Left lung (tissue), 10 donors: ENCODE data around the gene ALDH1A2. TPM values are rescaled to one million over a fixed set of nuclear protein-coding genes. Genes with fewer than 3 reads are reported as not detected.

Source experiments
- ATAC-seq: fragments of 200-7000 bp; cut with Tn5 transposase; one replicate; pipeline ENCODE4 v1.9.1; 2020; ENCODE audit warnings: moderate library complexity
- DNase-seq, 4 donors: peaks; one replicate each; pipeline ENCODE4 v3.0.0-alpha.2; 2013 to 2020
- H3K27ac ChIP-seq, 2 donors: fragments of 200-600 bp; sonication (generic) in 1 of 2; one replicate each; pipeline versions ENCODE4 v1.5.0 to v1.8.0; 2020 to 2021
- H3K27me3 ChIP-seq, 2 donors: fragments of 200-600 bp; sonication (generic) in 1 of 2; one replicate each; pipeline versions ENCODE4 v1.5.0 to v1.8.0; 2020 to 2021
- H3K36me3 ChIP-seq, 2 donors: fragments of 200-600 bp; sonication (generic) in 1 of 2; one replicate each; pipeline versions ENCODE4 v1.5.0 to v1.8.0; 2020 to 2021
- H3K4me1 ChIP-seq, 2 donors: fragments of 200-600 bp; one replicate each; pipeline ENCODE4 v1.8.0; 2021
- H3K4me3 ChIP-seq, 2 donors: fragments of 200-600 bp; sonication (generic) in 1 of 2; one replicate each; pipeline versions ENCODE4 v1.5.0 to v1.8.0; 2020 to 2021; ENCODE audit warnings: mild to moderate bottlenecking in 1 of 2
- H3K9me3 ChIP-seq, 2 donors: fragments of 200-600 bp; sonication (generic) in 1 of 2; one replicate each; pipeline versions ENCODE4 v1.5.0 to v1.8.0; 2020 to 2021
- CTCF ChIP-seq, 2 donors: fragments of 200-600 bp; sonication (generic) in 1 of 2; IDR thresholded peaks; one replicate each; pipeline versions ENCODE4 v1.5.0 to v1.8.0; 2021; ENCODE audit warnings: antibody characterized with exemption in 2 of 2
- intact Hi-C, 2 donors: fragments of 100-400 bp; cut with DNase I; formaldehyde crosslinking; loops; one replicate each; pipeline versions ENCODE4 v1.11.2 to v1.14.2; 2022
- polyA plus RNA-seq, 6 donors: library from polyadenylated mRNA; unstranded; fragments of 120-200 nt; gene quantifications; one replicate each; pipeline ENCODE4 v1.2.1, GENCODE V29; 2013; ENCODE audit not compliant: insufficient read length in 6 of 6
- total RNA-seq, 2 donors: library from RNA; stranded (reverse); fragmentation: NEBNext Ultra II Directional; extraction: Animal tissue kit (Norgen Biotek cat#: 25700); gene quantifications; one replicate each; pipeline ENCODE4 v1.2.1, GENCODE V29; 2021
- donor health status: DM: no; HTN: yes; CAD: no.
- donor health status: DM: no; HTN: no; CAD: no.

The ALDH1A2 gene
- total and polyA plus RNA-seq, 8 donors = 3.7 to 68.2 (median 52.0) TPM

- ATAC-seq = no peak
- no peaks in the 10 kb centered on the region for H3K36me3 ChIP-seq
- intact Hi-C loops = no loop called here
- no peak overlapping the region for H3K4me3 ChIP-seq
- no peaks in the 10 kb centered on the region for H3K4me1 ChIP-seq
- no peaks in the 10 kb centered on the region for H3K9me3 ChIP-seq
- no peak for TF ChIP-seq CTCF (IDR thresholded peaks at IDR 0.05)
- H3K27me3 ChIP-seq = no peaks in the 10 kb centered on the region
- no peak overlapping the region for H3K27ac ChIP-seq
- DNase-seq = no peak
Measured at GRCh38 chr15:57947282-57947681, 118.2 kb downstream of the ALDH1A2 start.

GRCh38 chr15:57946491-57947048 lies 118.9 kb downstream of the ALDH1A2 start:
- Histone ChIP-seq H3K27me3 (no peaks in the 10 kb centered on the region), H3K4me1 (no peaks in the 10 kb centered on the region), H3K36me3 (no peaks in the 10 kb centered on the region), H3K27ac (no peak overlapping the region), H3K9me3 (no peaks in the 10 kb centered on the region), H3K4me3 (no peak overlapping the region)
- TF ChIP-seq CTCF (IDR thresholded peaks at IDR 0.05) = no peak
- ATAC-seq = no peak
- intact Hi-C loops = no loop called here
- DNase-seq = no peak

GRCh38 chr15:57945616-57946015 lies 119.9 kb downstream of the ALDH1A2 start:
- no peaks in the 10 kb centered on the region for H3K9me3 ChIP-seq
- no peaks in the 10 kb centered on the region for H3K36me3 ChIP-seq
- H3K4me3 ChIP-seq = no peak overlapping the region
- H3K4me1 ChIP-seq = no peaks in the 10 kb centered on the region
- TF ChIP-seq CTCF (IDR thresholded peaks at IDR 0.05) = no peak
- no peak for ATAC-seq
- no peak overlapping the region for H3K27ac ChIP-seq
- intact Hi-C loops = no loop called here
- no peaks in the 10 kb centered on the region for H3K27me3 ChIP-seq
- DNase-seq = no peak

- intact Hi-C loops = no loop called here
- ATAC-seq (no peak), DNase-seq (no peak)
- Histone ChIP-seq H3K27me3 (no peaks in the 10 kb centered on the region), H3K9me3 (no peaks in the 10 kb centered on the region), H3K36me3 (no peaks in the 10 kb centered on the region), H3K27ac (no peak overlapping the region), H3K4me1 (no peaks in the 10 kb centered on the region), H3K4me3 (no peak overlapping the region)
- TF ChIP-seq CTCF (IDR thresholded peaks at IDR 0.05) = no peak
Measured at GRCh38 chr15:57943754-57944420, 121.6 kb downstream of the ALDH1A2 start.

GRCh38 chr15:57943171-57943570 lies 122.3 kb downstream of the ALDH1A2 start:
- TF ChIP-seq CTCF (IDR thresholded peaks at IDR 0.05) = no peak
- DNase-seq (no peak), ATAC-seq (no peak)
- no peaks in the 10 kb centered on the region for H3K4me1 ChIP-seq
- H3K27ac ChIP-seq = no peak overlapping the region
- no peaks in the 10 kb centered on the region for H3K36me3 ChIP-seq
- no peaks in the 10 kb centered on the region for H3K9me3 ChIP-seq
- H3K4me3 ChIP-seq = no peak overlapping the region
- peaks cover 0 to 4% of the 10 kb centered on the region in 2 donors for H3K27me3 ChIP-seq
- intact Hi-C loops = no loop called here
